Bronchial epithelial cell (primary cell): ENCODE data around the gene OSBPL8. TPM values are rescaled to one million over a fixed set of nuclear protein-coding genes. Genes with fewer than 3 reads are reported as not detected.

Source experiments
- DNase-seq: peaks from one replicate; pipeline ENCODE4 v3.0.0-alpha.2; 2010; ENCODE audit warnings: low read depth
- FAIRE-seq: peaks from 2 replicates; lab custom pipeline; 2011; peaks lifted over from hg19 to GRCh38; lab: Jason Lieb, UNC
- H3K27me3 ChIP-seq: 2 replicates; pipeline ENCODE4 v1.5.1; 2011; ENCODE audit warnings: low read length; ENCODE audit not compliant: control insufficient read depth, insufficient read depth
- H3K36me3 ChIP-seq: 2 replicates; pipeline ENCODE4 v1.5.1; 2011; ENCODE audit warnings: low read length; ENCODE audit not compliant: control insufficient read depth, insufficient read depth
- H3K4me3 ChIP-seq: 2 replicates; pipeline ENCODE4 v1.5.1; 2011; ENCODE audit warnings: mild to moderate bottlenecking, low read depth, low read length, control low read depth
- CTCF ChIP-seq: IDR thresholded peaks from 2 replicates; pipeline ENCODE4 v1.5.1; 2011; ENCODE audit warnings: mild to moderate bottlenecking, moderate library complexity, low read length, control low read depth, inconsistent platforms; ENCODE audit not compliant: insufficient read depth, severe bottlenecking
- total RNA-seq: library from RNA; depleted of rRNA; stranded (reverse); fragments of >200 nt; gene quantifications from 2 replicates; pipeline ENCODE4 v1.2.1, GENCODE V29; 2014

OSBPL8 gene
- total RNA-seq, 1 donor from 2014 or later, result 63.7 TPM

GRCh38 chr12:76422543-76423438 lies 136.8 kb downstream of the OSBPL8 start:
- no peaks in the 10 kb centered on the region for H3K27me3 ChIP-seq
- H3K4me3 ChIP-seq, result no peak overlapping the region
- TF ChIP-seq CTCF, result no peak
- peaks cover 1% of the 10 kb centered on the region for H3K36me3 ChIP-seq
- FAIRE-seq, result no peak
- peak; percentile 21 for DNase-seq

GRCh38 chr12:76422154-76422542 lies 137.4 kb downstream of the OSBPL8 start:
- Histone ChIP-seq H3K27me3 (no peaks in the 10 kb centered on the region), H3K36me3 (peaks cover 1% of the 10 kb centered on the region), H3K4me3 (no peak overlapping the region)
- no peak for TF ChIP-seq CTCF
- DNase-seq, result no peak
- no peak for FAIRE-seq

- Histone ChIP-seq H3K4me3 (no peak overlapping the region), H3K27me3 (no peaks in the 10 kb centered on the region), H3K36me3 (peaks cover 1% of the 10 kb centered on the region)
- FAIRE-seq (no peak), DNase-seq (no peak)
- TF ChIP-seq CTCF, result no peak
Measured at GRCh38 chr12:76421046-76421445, 138.5 kb downstream of the OSBPL8 start.

- Histone ChIP-seq H3K27me3 (no peaks in the 10 kb centered on the region), H3K36me3 (no peaks in the 10 kb centered on the region), H3K4me3 (no peak overlapping the region)
- no peak for TF ChIP-seq CTCF
- DNase-seq, result no peak
- no peak for FAIRE-seq
Measured at GRCh38 chr12:76420222-76420621, 139.3 kb downstream of the OSBPL8 start.

GRCh38 chr12:76417116-76417515 lies 142.5 kb downstream of the OSBPL8 start:
- TF ChIP-seq CTCF, result no peak
- FAIRE-seq, result no peak

More at GRCh38 chr12:76417116-76417515, 142.5 kb downstream of the OSBPL8 start:
- no peak for DNase-seq
- Histone ChIP-seq H3K36me3 (no peaks in the 10 kb centered on the region), H3K4me3 (no peak overlapping the region), H3K27me3 (no peaks in the 10 kb centered on the region)
